Panc1 (cell line): ENCODE results near the gene DCUN1D3.

Experiments
- CTCF ChIP-seq: fragments of 450-650 bp; IDR thresholded peaks from 2 replicates; pipeline ENCODE4 v1.5.1; 2017; ENCODE audit warnings: mild to moderate bottlenecking
- POLR2AphosphoS5 ChIP-seq: IDR thresholded peaks from 2 replicates; pipeline ENCODE4 v1.6.1; 2012; ENCODE audit warnings: mild to moderate bottlenecking, low read depth, low read length, moderate library complexity
- REST ChIP-seq, 2 experiments: IDR thresholded peaks; 2 replicates each; pipeline ENCODE4 v1.6.1; 2011 to 2012; ENCODE audit warnings: low read depth in 2 of 2, control low read depth in 1 of 2, low read length in 1 of 2, mild to moderate bottlenecking in 1 of 2, moderate library complexity in 1 of 2; ENCODE audit not compliant: insufficient read depth in 1 of 2
- SIN3A ChIP-seq: IDR thresholded peaks from 2 replicates; pipeline ENCODE4 v1.6.1; 2012; ENCODE audit warnings: low read depth, mild to moderate bottlenecking, low read length, moderate library complexity, borderline replicate concordance; ENCODE audit not compliant: insufficient read depth

DNA sequence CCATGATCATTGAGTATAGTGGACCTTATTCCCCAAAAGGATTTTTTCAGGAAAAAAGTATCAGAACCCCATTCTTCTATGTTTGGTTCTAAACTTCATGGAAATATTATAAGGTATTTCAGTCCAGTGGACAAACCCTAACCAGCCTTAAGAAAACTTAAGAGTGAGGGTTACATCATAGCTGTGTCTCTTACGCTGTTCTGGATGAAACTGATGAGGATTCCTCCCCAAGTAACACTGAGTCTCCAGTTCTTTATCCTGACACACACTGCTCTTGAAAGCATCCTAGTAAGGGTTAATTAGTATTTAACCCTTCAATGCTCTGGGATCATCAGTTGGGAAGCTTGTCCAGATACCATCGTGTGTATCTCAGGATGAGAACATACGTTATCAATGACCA is 5.4 kb upstream of the DCUN1D3 start:
- TF ChIP-seq SIN3A (no peak), CTCF (no peak), POLR2AphosphoS5 (no peak), REST (IDR thresholded peaks at IDR 0.05; ENCODE audit: insufficient read depth in 1 of 2, low read depth in 2 of 2, low read length in 1 of 2) (no peak)
